HG02885 (cell line): ENCODE results near the gene ZNF22.

Source experiments
- ATAC-seq: cut with Tn5 transposase; IDR thresholded peaks from one replicate; pipeline ENCODE4 v1.9.1; 2021; ENCODE audit warnings: mild to moderate bottlenecking; ENCODE audit not compliant: unreplicated experiment, poor library complexity

The ZNF22 gene

GRCh38 chr10:44988957-44989585, 11.7 kb upstream of the ZNF22 start:
- no peak for ATAC-seq

- ATAC-seq, result no peak
These were observed 11.0 kb upstream of the ZNF22 start for GRCh38 chr10:44989597-44990301.

GRCh38 chr10:44990302-44990655, 10.4 kb upstream of the ZNF22 start:
- no peak for ATAC-seq

GRCh38 chr10:44990965-44991364, 9.8 kb upstream of the ZNF22 start:
- no peak for ATAC-seq

- ATAC-seq, result no peak
These were observed 9.2 kb upstream of the ZNF22 start for GRCh38 chr10:44991571-44991970.

- ATAC-seq, result no peak
These were observed 8.5 kb upstream of the ZNF22 start for GRCh38 chr10:44992070-44992731.

GRCh38 chr10:44992732-44993225, 7.9 kb upstream of the ZNF22 start:
- no peak for ATAC-seq

GRCh38 chr10:44993226-44993921, 7.3 kb upstream of the ZNF22 start:
- no peak for ATAC-seq

- no peak for ATAC-seq
These were observed 6.6 kb upstream of the ZNF22 start for GRCh38 chr10:44993922-44994751.

GRCh38 chr10:44994752-44995530, 5.8 kb upstream of the ZNF22 start:
- no peak for ATAC-seq

GRCh38 chr10:44995581-44995913, 5.2 kb upstream of the ZNF22 start:
- ATAC-seq, result no peak

- ATAC-seq, result no peak
These were observed 4.6 kb upstream of the ZNF22 start for GRCh38 chr10:44995914-44996669.

- ATAC-seq, result no peak
These were observed 3.5 kb upstream of the ZNF22 start for GRCh38 chr10:44997105-44997748.

GRCh38 chr10:44998146-44998631, 2.5 kb upstream of the ZNF22 start:
- ATAC-seq, result no peak

GRCh38 chr10:45000138-45000751, 478 bp upstream of the ZNF22 start:
- no peak for ATAC-seq

GRCh38 chr10:45001381-45002148, 842 bp downstream of the ZNF22 start:
- peak; percentile 78 for ATAC-seq

GRCh38 chr10:45003432-45004000, 2.8 kb downstream of the ZNF22 start:
- no peak for ATAC-seq
